SK-N-MC (cell line): Measurements from ENCODE around the gene ACER3.

ENCODE experiments used
- FOXP2 ChIP-seq: optimal IDR thresholded peaks from 2 replicates; pipeline ENCODE3; 2011; ENCODE audit warnings: mild to moderate bottlenecking, moderate library complexity; ENCODE audit not compliant: insufficient read depth; ENCODE audit errors: extremely low read length, control extremely low read depth
- POLR2AphosphoS5 ChIP-seq: IDR thresholded peaks from 2 replicates; pipeline ENCODE4 v1.6.1; 2012; ENCODE audit warnings: mild to moderate bottlenecking, low read depth, low read length, borderline replicate concordance

DNA sequence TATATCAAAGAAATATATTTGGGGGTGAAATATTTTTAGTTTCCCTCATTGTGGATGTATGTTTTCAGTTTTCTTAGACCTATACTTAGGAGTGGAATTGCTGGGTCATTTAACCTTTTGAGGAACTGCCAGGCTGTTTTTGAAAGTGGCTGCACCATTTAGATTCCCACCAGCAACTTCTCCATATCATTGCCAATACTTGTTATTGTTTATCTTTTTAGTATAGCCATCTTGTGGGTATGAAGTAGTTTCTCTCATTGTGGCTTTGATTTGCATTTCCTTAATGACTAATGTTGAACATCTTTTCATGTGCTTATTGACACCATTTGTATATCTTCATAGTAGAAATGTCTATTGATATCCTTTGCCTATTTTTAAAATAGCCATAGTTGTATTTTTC lies 111.3 kb downstream of the ACER3 start:
- TF ChIP-seq FOXP2 (no peak), POLR2AphosphoS5 (no peak)
